HepG2 (cell line): Measurements from ENCODE around the gene MAN2A1. TPM values are rescaled to one million over a fixed set of nuclear protein-coding genes. Genes with fewer than 3 reads are reported as not detected.

Experiments used
- ATAC-seq: fragments of 200-7000 bp; cut with Tn5 transposase; 3 replicates; pipeline ENCODE4 v1.9.1; 2020; ENCODE audit warnings: mild to moderate bottlenecking, moderate library complexity
- BruUV-seq: library from RNA; stranded (reverse); fragments of 400-500 nt; replicated peaks from 2 replicates; lab custom pipeline; 2021; lab: Mats Ljungman, UMichigan
- CTCF ChIA-PET: fragments of 300-600 bp; formaldehyde crosslinking; extraction: SDS; loops from one replicate; lab custom pipeline; 2021; ENCODE audit warnings: low total read pairs, inconsistent platforms, low intra/inter-chr PET ratio; lab: Yijun Ruan, JAX
- POLR2A ChIA-PET: fragments of 350-600 bp; sonication (Branson Sonifier 250); formaldehyde crosslinking; loops from one replicate; lab custom pipeline; 2020; ENCODE audit warnings: antibody characterized with exemption, inconsistent platforms; lab: Yijun Ruan, JAX
- DNase-seq: peaks from one replicate; pipeline ENCODE4 v3.0.0-alpha.2; 2015; ENCODE audit warnings: low spot score
- FAIRE-seq: peaks from 3 replicates; lab custom pipeline; 2011; peaks lifted over from hg19 to GRCh38; lab: Jason Lieb, UNC
- H2AFZ ChIP-seq: one replicate; pipeline ENCODE4 v1.6.1; 2011; ENCODE audit warnings: low read length, inconsistent platforms
- H3K27ac ChIP-seq: fragments of 300-600 bp; 3 replicates; pipeline ENCODE4 v1.8.0; 2011; ENCODE audit warnings: mixed run types, mild to moderate bottlenecking, mixed read lengths, low read length, inconsistent platforms; ENCODE audit not compliant: insufficient read depth; ENCODE audit errors: extremely low read length
- H3K27me3 ChIP-seq, 2 experiments: fragments of 200-600 bp in 1 of 2; 2 replicates in 1 of 2; 3 replicates in 1 of 2; pipeline versions ENCODE4 v1.6.0 to v1.8.0; 2011; ENCODE audit warnings: low read length in 2 of 2, mild to moderate bottlenecking in 2 of 2, moderate library complexity in 2 of 2, inconsistent platforms in 1 of 2; ENCODE audit not compliant: insufficient read depth in 2 of 2, control insufficient read depth in 1 of 2
- H3K36me3 ChIP-seq, 2 experiments: fragments of 200-600 bp in 1 of 2; replicated peaks in 1 of 2; 2 replicates in 1 of 2; 3 replicates in 1 of 2; pipeline versions ENCODE4 v1.5.1 to v1.8.0; 2011; ENCODE audit warnings: low read length in 2 of 2, inconsistent platforms in 1 of 2; ENCODE audit not compliant: insufficient read depth in 2 of 2, control insufficient read depth in 1 of 2
- H3K4me1 ChIP-seq: 2 replicates; pipeline ENCODE4 v1.5.1; 2012; ENCODE audit warnings: low read length, inconsistent platforms; ENCODE audit not compliant: insufficient read depth
- H3K4me2 ChIP-seq: 2 replicates; pipeline ENCODE4 v1.6.0; 2011; ENCODE audit warnings: low read depth, low read length, inconsistent platforms
- H3K4me3 ChIP-seq, 3 experiments: fragments of 200-600 bp in 1 of 3; sonication (generic), shearing (Covaris generic) in 1 of 3; replicated peaks in 1 of 3; 2 replicates each; pipeline ENCODE4 v1.5.1; 2011 to 2016; ENCODE audit warnings: low read length in 3 of 3, inconsistent platforms in 2 of 3, low read depth in 2 of 3, mild to moderate bottlenecking in 2 of 3, control low read depth in 1 of 3, mixed read lengths in 1 of 3; ENCODE audit not compliant: insufficient read depth in 1 of 3
- H3K79me2 ChIP-seq: one replicate; pipeline ENCODE4 v1.6.1; 2011; ENCODE audit warnings: low read length, inconsistent platforms; ENCODE audit not compliant: insufficient read depth
- H3K9ac ChIP-seq: 2 replicates; pipeline ENCODE4 v1.6.0; 2011; ENCODE audit warnings: mild to moderate bottlenecking, low read depth, low read length, inconsistent platforms; ENCODE audit not compliant: insufficient read depth
- H3K9me3 ChIP-seq: 2 replicates; pipeline ENCODE4 v1.5.1; 2012; ENCODE audit warnings: mild to moderate bottlenecking, low read length
- H4K20me1 ChIP-seq: 2 replicates; pipeline ENCODE4 v1.6.0; 2011; ENCODE audit warnings: inconsistent platforms, mild to moderate bottlenecking, low read length, moderate library complexity; ENCODE audit not compliant: insufficient read depth
- ARHGAP35 ChIP-seq: sonication (generic); formaldehyde crosslinking; IDR thresholded peaks from 2 replicates; pipeline ENCODE4 v1.9.0; 2022; ENCODE audit warnings: mild to moderate bottlenecking, inconsistent platforms, moderate library complexity, missing genetic modification reagents, borderline replicate concordance
- BCL6 ChIP-seq: IDR thresholded peaks from 2 replicates; pipeline ENCODE4 v1.6.1; 2016; ENCODE audit warnings: missing genetic modification reagents, missing compliant biosample characterization
- EEA1 ChIP-seq: sonication (generic); formaldehyde crosslinking; IDR thresholded peaks from 2 replicates; pipeline ENCODE4 v1.5.1; 2020; ENCODE audit warnings: mild to moderate bottlenecking, missing genetic modification reagents, borderline replicate concordance
- FOXM1 ChIP-seq: sonication (generic); formaldehyde crosslinking; IDR thresholded peaks from 2 replicates; pipeline ENCODE4 v1.5.0; 2020; ENCODE audit warnings: missing genetic modification reagents
- HNRNPK ChIP-seq: fragments of 200-400 bp; formaldehyde crosslinking; IDR thresholded peaks from 2 replicates; pipeline ENCODE4 v1.6.1; 2018; ENCODE audit warnings: low read length, low read depth, moderate library complexity, mild to moderate bottlenecking; ENCODE audit not compliant: poor library complexity, severe bottlenecking
- MEIS1 ChIP-seq: sonication (generic); formaldehyde crosslinking; IDR thresholded peaks from 2 replicates; pipeline ENCODE4 v1.9.0; 2021; ENCODE audit warnings: mild to moderate bottlenecking, missing genetic modification reagents, moderate library complexity, borderline replicate concordance
- PCBP1 ChIP-seq: fragments of 200-400 bp; formaldehyde crosslinking; IDR thresholded peaks from 2 replicates; pipeline ENCODE4 v1.6.1; 2017; ENCODE audit warnings: mild to moderate bottlenecking, low read depth, low read length, borderline replicate concordance
- RNF2 ChIP-seq: fragments of 450-650 bp; conservative IDR thresholded peaks from 2 replicates; pipeline ENCODE4 v1.6.1; 2016; ENCODE audit warnings: low read depth
- TFAP4 ChIP-seq: sonication (generic); IDR thresholded peaks from 2 replicates; pipeline ENCODE4 v1.6.1; 2016; ENCODE audit warnings: low read depth, borderline replicate concordance
- ZBTB46 ChIP-seq: sonication (generic); formaldehyde crosslinking; IDR thresholded peaks from 2 replicates; pipeline ENCODE4 v1.4.0; 2020; ENCODE audit warnings: mild to moderate bottlenecking, missing genetic modification reagents, borderline replicate concordance
- ZFP1 ChIP-seq: IDR thresholded peaks from 2 replicates; pipeline ENCODE4 v1.6.1; 2016
- ZFP91 ChIP-seq: sonication (generic); formaldehyde crosslinking; IDR thresholded peaks from 2 replicates; pipeline ENCODE4 v1.9.0; 2022; ENCODE audit warnings: missing genetic modification reagents, mild to moderate bottlenecking, borderline replicate concordance
- ZMAT5 ChIP-seq: sonication (generic); formaldehyde crosslinking; IDR thresholded peaks from 2 replicates; pipeline ENCODE4 v1.5.0; 2020; ENCODE audit warnings: mild to moderate bottlenecking, low read depth, missing genetic modification reagents, borderline replicate concordance
- ZNF281 ChIP-seq: sonication (generic); formaldehyde crosslinking; IDR thresholded peaks from 2 replicates; pipeline ENCODE4 v1.4.0; 2020; ENCODE audit warnings: missing genetic modification reagents, borderline replicate concordance
- ZNF468 ChIP-seq: sonication (generic); formaldehyde crosslinking; IDR thresholded peaks from 2 replicates; pipeline ENCODE4 v1.8.0; 2022; ENCODE audit warnings: mild to moderate bottlenecking, moderate library complexity, missing genetic modification reagents
- ZNF781 ChIP-seq: sonication (generic); formaldehyde crosslinking; IDR thresholded peaks from 2 replicates; pipeline ENCODE4 v1.5.1; 2020; ENCODE audit warnings: borderline replicate concordance, mild to moderate bottlenecking, missing genetic modification reagents; ENCODE audit errors: not compliant biosample characterization
- ZSCAN22 ChIP-seq: sonication (generic); formaldehyde crosslinking; IDR thresholded peaks from 2 replicates; pipeline ENCODE4 v1.4.0; 2020; ENCODE audit warnings: mild to moderate bottlenecking, missing genetic modification reagents
- WGBS: methylation state at CpG from one replicate; pipeline ENCODE4 v1.1.6; 2017; ENCODE audit warnings: low lambda C conversion rate; 5-methylcytosine and 5-hydroxymethylcytosine counted together
- in situ Hi-C: cut with HindIII; loops from 2 replicates; pipeline ENCODE4 v1.10.0; 2017; ENCODE audit warnings: low pct_unique_long_range_greater_than_20kb; ENCODE audit not compliant: extremely low pct_ligation_motif_present
- intact Hi-C: fragments of 100-400 bp; cut with micrococcal nuclease; formaldehyde crosslinking; loops from one replicate; pipeline ENCODE4 v1.10.0; 2022; ENCODE audit not compliant: unreplicated experiment
- polyA plus RNA-seq, 8 experiments: library from polyadenylated mRNA; depleted of rRNA in 3 of 8; stranded (reverse) in 7 of 8; unstranded in 1 of 8; fragments of >200 nt; fragmentation: Illumina TruSeq in 4 of 8; extraction: Trizol in 4 of 8; gene quantifications; 2 replicates each; pipeline versions ENCODE4 v1.2.1 to v1.2.3, GENCODE V29; 2011 to 2016; ENCODE audit warnings: low read depth in 4 of 8, missing spikeins in 1 of 8, mixed read lengths in 1 of 8; ENCODE audit not compliant: insufficient read depth in 1 of 8
- total RNA-seq, 5 experiments: library from RNA; depleted of rRNA; stranded (reverse); fragments of >200 nt; fragmentation: Illumina TruSeq; extraction: Trizol; gene quantifications; 2 replicates each; pipeline ENCODE4 v1.2.3, GENCODE V29; 2016; ENCODE audit warnings: low read depth in 1 of 5

Gene MAN2A1
- total and polyA plus RNA-seq, 2 of the 13 experiments (the other 11 are each of a cell fraction or from before 2014, with no cell fraction given), result 56.2 to 80.5 TPM

GRCh38 chr5:109645707-109646192 is 44.0 kb upstream of the MAN2A1 start:
- no peak overlapping the region for H3K4me3 ChIP-seq
- no peak for FAIRE-seq
- in situ Hi-C loops, result no loop called here
- H3K27me3 ChIP-seq, result no peaks in the 10 kb centered on the region
- CTCF ChIA-PET, result no interaction called here
- H4K20me1 ChIP-seq, result no peaks in the 10 kb centered on the region
- DNase-seq, result no peak
- no peak for TF ChIP-seq EEA1
- TF ChIP-seq TFAP4, result no peak
- TF ChIP-seq ZSCAN22 (CRISPR knock-in tag), result no peak
- TF ChIP-seq BCL6, result no peak
- TF ChIP-seq ZMAT5, result no peak
- no peak for TF ChIP-seq ARHGAP35 (CRISPR knock-in tag)
- no peak for TF ChIP-seq ZFP1 (CRISPR knock-in tag)
- TF ChIP-seq ZFP91 (CRISPR knock-in tag), result no peak
- TF ChIP-seq PCBP1, result no peak
- TF ChIP-seq FOXM1 (CRISPR knock-in tag), result no peak
- no peak for TF ChIP-seq MEIS1
- no peak for TF ChIP-seq ZBTB46
- no peak for TF ChIP-seq ZNF281 (CRISPR knock-in tag)
- TF ChIP-seq ZNF781 (CRISPR knock-in tag), result no peak
- TF ChIP-seq HNRNPK, result no peak
- TF ChIP-seq ZNF468 (CRISPR knock-in tag), result no peak
- no peak for TF ChIP-seq RNF2
- intact Hi-C loops, result no loop called here
- H3K79me2 ChIP-seq, result no peaks in the 10 kb centered on the region
- WGBS, result 0% methylated on average over 2 of the region's 2 CpGs
- no peaks in the 10 kb centered on the region for H3K36me3 ChIP-seq
- POLR2A ChIA-PET, result no interaction called here
- H3K9ac ChIP-seq, result no peak overlapping the region
- H2AFZ ChIP-seq, result no peak overlapping the region
- H3K4me2 ChIP-seq, result no peak overlapping the region
- H3K9me3 ChIP-seq, result no peaks in the 10 kb centered on the region
- no TSS peak for BruUV-seq
- no peak for ATAC-seq
- H3K27ac ChIP-seq, result no peak overlapping the region
- H3K4me1 ChIP-seq, result no peaks in the 10 kb centered on the region
